GM12878 (cell line): Measurements from ENCODE around the gene RPRD1A. TPM values are rescaled to one million over a fixed set of nuclear protein-coding genes. Genes with fewer than 3 reads are reported as not detected.

Source experiments
- ATAC-seq: fragments of 200-7000 bp; cut with Tn5 transposase; 3 replicates; pipeline ENCODE4 v1.9.1; 2020; ENCODE audit warnings: mild to moderate bottlenecking, moderate library complexity
- BruUV-seq: library from RNA; stranded (reverse); fragments of 400-500 nt; replicated peaks from 2 replicates; lab custom pipeline; 2021; lab: Mats Ljungman, UMichigan
- CTCF ChIA-PET: fragments of 300-600 bp; sonication (Branson Sonifier 250); formaldehyde crosslinking; extraction: SDS; loops from one replicate; lab custom pipeline; 2021; ENCODE audit warnings: inconsistent platforms; lab: Yijun Ruan, JAX
- POLR2A ChIA-PET: fragments of 350-600 bp; formaldehyde crosslinking; extraction: SDS; loops from one replicate; lab custom pipeline; 2021; ENCODE audit warnings: inconsistent platforms; lab: Charles Lee
- RAD21 ChIA-PET: fragments of 300-600 bp; sonication (Branson Sonifier 250); formaldehyde crosslinking; loops from one replicate; lab custom pipeline; 2023; ENCODE audit warnings: antibody characterized with exemption; ENCODE audit not compliant: unreplicated experiment; lab: Charles Lee
- SMC1A ChIA-PET: fragments of 300-600 bp; sonication (Branson Sonifier 250); formaldehyde crosslinking; loops from one replicate; lab custom pipeline; 2023; ENCODE audit not compliant: unreplicated experiment, uncharacterized antibody; lab: Charles Lee
- DNase-seq: peaks from one replicate; pipeline ENCODE4 v3.0.0-alpha.2; 2011; ENCODE audit warnings: low read depth, low spot score
- FAIRE-seq: peaks from 3 replicates; lab custom pipeline; 2011; peaks lifted over from hg19 to GRCh38; lab: Jason Lieb, UNC
- H2AFZ ChIP-seq: 2 replicates; pipeline ENCODE4 v1.6.0; 2011; ENCODE audit warnings: low read depth, low read length, control low read depth; ENCODE audit not compliant: control insufficient read depth
- H3K27ac ChIP-seq: 2 replicates; pipeline ENCODE4 v1.5.1; 2011; ENCODE audit warnings: control low read depth; ENCODE audit not compliant: control insufficient read depth, insufficient read depth
- H3K27me3 ChIP-seq, 2 experiments: replicated peaks in 1 of 2; 2 replicates each; pipeline versions ENCODE4 v1.6.0 to v1.6.1; 2011; ENCODE audit warnings: low read length in 1 of 2; ENCODE audit not compliant: control insufficient read depth in 2 of 2, insufficient read depth in 2 of 2
- H3K36me3 ChIP-seq, 2 experiments: 2 replicates each; pipeline ENCODE4 v1.5.1; 2011; ENCODE audit warnings: low read length in 1 of 2; ENCODE audit not compliant: control insufficient read depth in 2 of 2, insufficient read depth in 2 of 2
- H3K4me1 ChIP-seq: 2 replicates; pipeline ENCODE4 v1.6.1; 2011; ENCODE audit warnings: mild to moderate bottlenecking, low read length, moderate library complexity, mixed read lengths; ENCODE audit not compliant: control insufficient read depth, insufficient read depth
- H3K4me2 ChIP-seq: 2 replicates; pipeline ENCODE4 v1.6.0; 2011; ENCODE audit warnings: control low read depth; ENCODE audit not compliant: control insufficient read depth, insufficient read depth
- H3K4me3 ChIP-seq: fragments of 200-600 bp; sonication (generic); 2 replicates; pipeline ENCODE4 v1.5.1; 2016
- H3K79me2 ChIP-seq: 2 replicates; pipeline ENCODE4 v1.6.0; 2011; ENCODE audit warnings: low read length; ENCODE audit not compliant: control insufficient read depth, insufficient read depth
- H3K9ac ChIP-seq: 2 replicates; pipeline ENCODE4 v1.8.0; 2011; ENCODE audit warnings: low read length, control low read depth, mixed read lengths; ENCODE audit not compliant: control insufficient read depth, insufficient read depth
- H3K9me3 ChIP-seq: replicated peaks from 3 replicates; pipeline ENCODE4 v1.5.1; 2011; ENCODE audit warnings: mild to moderate bottlenecking, low read length; ENCODE audit not compliant: control insufficient read depth, insufficient read depth
- H4K20me1 ChIP-seq: 2 replicates; pipeline ENCODE4 v1.6.0; 2011; ENCODE audit not compliant: control insufficient read depth, insufficient read depth
- BACH1 ChIP-seq: fragments of 450-650 bp; IDR thresholded peaks from 2 replicates; pipeline ENCODE4 v1.6.1; 2017; ENCODE audit warnings: mild to moderate bottlenecking, borderline replicate concordance
- CEBPZ ChIP-seq: fragments of 150-350 bp; IDR thresholded peaks from 2 replicates; pipeline ENCODE4 v1.6.1; 2016; ENCODE audit warnings: low read depth, low read length
- HSF1 ChIP-seq: fragments of 150-350 bp; IDR thresholded peaks from 2 replicates; pipeline ENCODE4 v1.6.1; 2014; ENCODE audit warnings: mild to moderate bottlenecking, low read depth, low read length
- IKZF1 ChIP-seq: fragments of 450-650 bp; conservative IDR thresholded peaks from 2 replicates; pipeline ENCODE4 v1.6.1; 2017; ENCODE audit warnings: antibody characterized with exemption, mild to moderate bottlenecking
- MTA2 ChIP-seq: fragments of 450-650 bp; IDR thresholded peaks from 2 replicates; pipeline ENCODE4 v1.6.1; 2016; ENCODE audit warnings: low read depth, mild to moderate bottlenecking, moderate library complexity
- MYB ChIP-seq: fragments of 150-350 bp; IDR thresholded peaks from 2 replicates; pipeline ENCODE4 v1.6.1; 2014; ENCODE audit warnings: mild to moderate bottlenecking, low read depth, low read length, borderline replicate concordance
- NFYA ChIP-seq: IDR thresholded peaks from 2 replicates; pipeline ENCODE4 v1.6.1; 2011; ENCODE audit warnings: low read depth, mild to moderate bottlenecking, low read length, improper control_type of control experiment, borderline replicate concordance
- RAD21 ChIP-seq: IDR thresholded peaks from 2 replicates; pipeline ENCODE4 v1.6.1; 2011; ENCODE audit warnings: mild to moderate bottlenecking, low read depth, low read length, moderate library complexity; ENCODE audit not compliant: insufficient read depth
- SIN3A ChIP-seq: IDR thresholded peaks from 2 replicates; pipeline ENCODE4 v1.6.1; 2012; ENCODE audit warnings: low read depth, low read length, improper control_type of control experiment
- SUZ12 ChIP-seq: fragments of 200-600 bp; sonication (generic); IDR thresholded peaks from one replicate; pipeline ENCODE4 v1.6.1; 2018; ENCODE audit warnings: antibody characterized with exemption, mild to moderate bottlenecking; ENCODE audit not compliant: unreplicated experiment
- TARDBP ChIP-seq: IDR thresholded peaks from 2 replicates; pipeline ENCODE4 v1.6.1; 2016; ENCODE audit warnings: borderline replicate concordance
- YY1 ChIP-seq: IDR thresholded peaks from 2 replicates; pipeline ENCODE4 v1.6.1; 2011; ENCODE audit warnings: low read depth, mild to moderate bottlenecking, low read length
- ZBTB33 ChIP-seq: fragments of 450-650 bp; IDR thresholded peaks from 2 replicates; pipeline ENCODE4 v1.6.1; 2017; ENCODE audit warnings: mild to moderate bottlenecking
- WGBS: methylation state at CpG from one replicate; pipeline ENCODE4 v1.1.6; 2016; ENCODE audit warnings: low lambda C conversion rate; ENCODE audit not compliant: insufficient replicate concordance, insufficient coverage; ENCODE audit errors: missing lambda C conversion rate; 5-methylcytosine and 5-hydroxymethylcytosine counted together
- in situ Hi-C: fragments of 300-500 bp; cut with MboI; formaldehyde crosslinking; loops from 9 replicates; pipeline ENCODE4 v1.14.3; 2018; ENCODE audit warnings: mixed read lengths
- intact Hi-C: fragments of 100-400 bp; cut with micrococcal nuclease; formaldehyde crosslinking; loops from one replicate; pipeline ENCODE4 v1.14.2; 2022; ENCODE audit not compliant: unreplicated experiment
- polyA plus RNA-seq, 11 experiments: library from polyadenylated mRNA; depleted of rRNA in 4 of 11; unstranded in 6 of 11; stranded (reverse) in 5 of 11; fragments of >200 nt; fragmentation: Nextera tagmentation in 4 of 11; fragmentation: Illumina TruSeq in 1 of 11; extraction: Ambion mirVana in 4 of 11; extraction: Trizol in 1 of 11; gene quantifications; 1 replicate in 1 of 11; 2 replicates in 10 of 11; pipeline versions ENCODE4 v1.2.1 to v1.2.3, GENCODE V29; 2011 to 2016; ENCODE audit warnings: inconsistent platforms in 2 of 11, missing spikeins in 2 of 11, low read depth in 1 of 11
- total RNA-seq, 4 experiments: library from RNA; depleted of rRNA in 3 of 4; stranded (reverse); fragments of >200 nt in 3 of 4; fragmentation: Illumina TruSeq in 1 of 4; extraction: Trizol in 1 of 4; gene quantifications; 2 replicates each; pipeline versions ENCODE4 v1.2.1 to v1.2.3, GENCODE V29; 2013 to 2021

RPRD1A gene
- total and polyA plus RNA-seq, 10 of the 15 experiments (the other 5 are each of a cell fraction or from before 2014, with no cell fraction given), result 16.2 to 66.2 (median 36.2) TPM

DNA sequence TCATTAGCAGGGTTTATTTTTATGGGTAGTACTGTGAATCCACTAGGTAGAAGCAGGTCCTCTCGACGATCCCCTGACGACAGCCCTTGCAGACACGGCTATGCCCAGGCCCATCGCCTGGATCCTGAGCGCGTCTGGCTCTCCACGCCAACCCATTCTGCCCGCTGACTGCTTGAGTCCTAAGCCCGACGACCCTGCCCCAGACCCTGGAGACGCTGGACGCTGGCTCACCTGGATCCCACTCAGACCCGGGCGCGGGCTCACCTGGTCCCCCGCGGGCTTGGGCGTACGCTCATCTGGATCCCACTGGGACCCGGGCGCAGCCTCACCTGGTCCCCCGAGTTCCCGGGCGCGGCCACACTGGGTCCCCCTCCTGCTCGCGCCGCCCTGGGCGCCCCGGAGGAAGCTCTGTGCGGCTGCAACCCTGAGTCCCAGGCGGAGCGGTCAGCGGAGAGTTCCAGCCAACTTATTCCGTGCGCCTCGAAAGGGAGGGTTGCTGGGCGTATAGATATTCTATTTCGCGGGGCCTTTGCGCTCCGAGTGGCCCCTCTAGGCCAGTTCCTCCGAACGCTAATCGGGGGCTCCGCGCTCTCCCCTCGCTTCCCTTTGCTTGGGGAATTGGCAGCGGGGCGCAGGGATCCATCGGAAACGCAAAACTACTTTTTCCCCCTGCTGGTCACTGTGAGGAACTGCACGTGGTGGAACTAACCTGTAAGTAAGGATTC, 117.3 kb downstream of the RPRD1A start (continued):
- TF ChIP-seq YY1 (peak; percentile 57; the same call in 1 of the 2 replicates), TARDBP (no peak), SIN3A (no peak), RAD21 (peak; percentile 73), MTA2 (no peak), IKZF1 (peak; percentile 31; the same call in 1 of the 2 replicates)

- BruUV-seq, result no TSS peak
- in situ Hi-C loops, result loop anchor here (5.0 kb wide), 1 partner anchor 192 kb away; no protein-coding TSS in a partner anchor
These were observed 118.3 kb downstream of the RPRD1A start for GRCh38 chr18:35949090-35949489.

More at GRCh38 chr18:35949090-35949489, 118.3 kb downstream of the RPRD1A start:
- H3K79me2 ChIP-seq, result no peaks in the 10 kb centered on the region
- no peak overlapping the region for H3K4me3 ChIP-seq
- H3K36me3 ChIP-seq, result no peaks in the 10 kb centered on the region
- H3K9ac ChIP-seq, result no peak overlapping the region
- RAD21 ChIA-PET, result interaction anchor here (1.8 to 2.6 kb wide), 3 partner anchors 11 to 336 kb away, joined by 4 to 9 read pairs (median 7); no protein-coding TSS in a partner anchor
- POLR2A ChIA-PET, result no interaction called here
- no peaks in the 10 kb centered on the region for H3K27me3 ChIP-seq
- no peak overlapping the region for H3K4me2 ChIP-seq
- no peaks in the 10 kb centered on the region for H4K20me1 ChIP-seq
- no peak for TF ChIP-seq NFYA
- no peak for TF ChIP-seq BACH1
- TF ChIP-seq CEBPZ, result no peak
- TF ChIP-seq SUZ12, result no peak
- TF ChIP-seq ZBTB33, result no peak
- TF ChIP-seq HSF1, result no peak
- TF ChIP-seq MYB, result no peak
- CTCF ChIA-PET, result interaction anchor here (1.7 to 4.7 kb wide), 3 partner anchors 11 to 563 kb away, joined by 8 to 30 read pairs (median 17); no protein-coding TSS in a partner anchor
- no peak for ATAC-seq
- SMC1A ChIA-PET, result interaction anchor here (0.6 to 3.6 kb wide), 2 partner anchors 57 to 193 kb away, joined by 3 to 21 read pairs; no protein-coding TSS in a partner anchor
- H2AFZ ChIP-seq, result no peak overlapping the region
- H3K9me3 ChIP-seq, result no peaks in the 10 kb centered on the region
- H3K27ac ChIP-seq, result no peak overlapping the region
- no peak for FAIRE-seq
- DNase-seq, result no peak
- WGBS, result 64% methylated on average over 6 of the region's 6 CpGs
- intact Hi-C loops, result loop anchor here (5.0 kb wide), 1 partner anchor 547 kb away; no protein-coding TSS in a partner anchor
- H3K4me1 ChIP-seq, result no peaks in the 10 kb centered on the region
